K562 (cell line): ENCODE measurements around the gene MUC5B. TPM values are rescaled to one million over a fixed set of nuclear protein-coding genes. Genes with fewer than 3 reads are reported as not detected.

Experiments
- ADNP ChIP-seq: fragments of 200-800 bp; sonication (Bioruptor generic); IDR thresholded peaks from 2 replicates; pipeline ENCODE4 v1.6.1; 2016; ENCODE audit warnings: missing genetic modification characterization, missing compliant biosample characterization
- C11orf30 ChIP-seq: fragments of 450-650 bp; IDR thresholded peaks from 2 replicates; pipeline ENCODE4 v1.6.1; 2016; ENCODE audit warnings: low read depth, mild to moderate bottlenecking
- CREB1 ChIP-seq, 2 experiments: sonication (generic) in 1 of 2; formaldehyde crosslinking in 1 of 2; IDR thresholded peaks; 2 replicates each; pipeline versions ENCODE4 v1.6.1 to v1.8.0; 2012 to 2022; ENCODE audit warnings: inconsistent platforms in 1 of 2, mild to moderate bottlenecking in 1 of 2, missing genetic modification reagents in 1 of 2, moderate library complexity in 1 of 2
- E2F1 ChIP-seq: sonication (generic); formaldehyde crosslinking; IDR thresholded peaks from 2 replicates; pipeline ENCODE4 v1.8.1; 2023; ENCODE audit warnings: mild to moderate bottlenecking, missing genetic modification reagents, moderate library complexity
- FIP1L1 ChIP-seq: fragments of 200-400 bp; formaldehyde crosslinking; IDR thresholded peaks from 2 replicates; pipeline ENCODE4 v1.6.1; 2018; ENCODE audit warnings: mild to moderate bottlenecking, low read depth, low read length; ENCODE audit not compliant: poor library complexity, severe bottlenecking
- IRF9 ChIP-seq: fragments of 450-650 bp; IDR thresholded peaks from 2 replicates; pipeline ENCODE4 v1.6.1; 2016; ENCODE audit warnings: missing biosample characterization, missing genetic modification characterization
- JUN ChIP-seq, 2 experiments: sonication (generic) in 1 of 2; formaldehyde crosslinking in 1 of 2; IDR thresholded peaks; 2 replicates each; pipeline versions ENCODE4 v1.6.1 to v1.8.0; 2012 to 2022; ENCODE audit warnings: borderline replicate concordance in 2 of 2, mild to moderate bottlenecking in 2 of 2, improper control_type of control experiment in 1 of 2, low read depth in 1 of 2, low read length in 1 of 2, missing genetic modification reagents in 1 of 2
- MITF ChIP-seq: IDR thresholded peaks from 2 replicates; pipeline ENCODE4 v1.6.1; 2014; ENCODE audit warnings: antibody characterized with exemption
- MTA3 ChIP-seq: fragments of 450-650 bp; formaldehyde crosslinking; IDR thresholded peaks from 2 replicates; pipeline ENCODE4 v1.6.1; 2017; ENCODE audit warnings: mild to moderate bottlenecking, borderline replicate concordance
- NEUROD1 ChIP-seq: fragments of 150-350 bp; IDR thresholded peaks from 2 replicates; pipeline ENCODE4 v1.6.1; 2014; ENCODE audit warnings: borderline replicate concordance, low read length, low read depth; ENCODE audit not compliant: partially characterized antibody
- NR3C1 ChIP-seq: sonication (generic); formaldehyde crosslinking; IDR thresholded peaks from 2 replicates; pipeline ENCODE4 v1.8.1; 2022; ENCODE audit warnings: missing genetic modification reagents
- POLR2A ChIP-seq: fragments of 450-650 bp; conservative IDR thresholded peaks from 2 replicates; pipeline ENCODE4 v1.6.1; 2016
- SIRT6 ChIP-seq: IDR thresholded peaks from one replicate; pipeline ENCODE4 v1.6.1; 2012; ENCODE audit warnings: low read depth, mild to moderate bottlenecking, control low read depth, inconsistent platforms, low read length, moderate library complexity
- SMAD1 ChIP-seq: fragments of 150-350 bp; IDR thresholded peaks from 2 replicates; pipeline ENCODE4 v1.6.1; 2014; ENCODE audit warnings: low read length, low read depth; ENCODE audit not compliant: partially characterized antibody
- SNAPC5 ChIP-seq: fragments of 250-450 bp; sonication (Bioruptor Pico); IDR thresholded peaks from 2 replicates; pipeline ENCODE4 v1.8.0; 2021; ENCODE audit warnings: moderate library complexity, mild to moderate bottlenecking, inconsistent platforms
- SP1 ChIP-seq: sonication (generic); formaldehyde crosslinking; IDR thresholded peaks from 2 replicates; pipeline ENCODE4 v1.8.1; 2022; ENCODE audit warnings: mild to moderate bottlenecking, missing genetic modification reagents
- TFE3 ChIP-seq: fragments of 450-650 bp; formaldehyde crosslinking; IDR thresholded peaks from 2 replicates; pipeline ENCODE4 v1.4.0; 2020; ENCODE audit warnings: mild to moderate bottlenecking, mixed read lengths
- U2AF1 ChIP-seq: fragments of 200-400 bp; formaldehyde crosslinking; optimal IDR thresholded peaks from 2 replicates; pipeline ENCODE3; 2017; ENCODE audit warnings: mild to moderate bottlenecking, low read depth, low read length, moderate library complexity
- ZC3H8 ChIP-seq: fragments of 450-650 bp; IDR thresholded peaks from 2 replicates; pipeline ENCODE4 v1.6.1; 2017
- ZNF12 ChIP-seq: sonication (generic); formaldehyde crosslinking; IDR thresholded peaks from 2 replicates; pipeline ENCODE4 v1.4.0; 2020; ENCODE audit warnings: mild to moderate bottlenecking, missing genetic modification reagents
- ZNF217 ChIP-seq: sonication (generic); formaldehyde crosslinking; IDR thresholded peaks from 2 replicates; pipeline ENCODE4 v1.8.0; 2022; ENCODE audit warnings: mild to moderate bottlenecking, missing genetic modification reagents
- ZNF696 ChIP-seq: fragments of 250-450 bp; sonication (Bioruptor Pico); conservative IDR thresholded peaks from 2 replicates; pipeline ENCODE4 v1.4.0; 2020; ENCODE audit warnings: mild to moderate bottlenecking, moderate library complexity
- polyA plus RNA-seq, 8 experiments: library from polyadenylated mRNA; depleted of rRNA in 4 of 8; stranded (reverse) in 5 of 8; unstranded in 3 of 8; fragments of >200 nt; fragmentation: Nextera tagmentation in 2 of 8; fragmentation: Illumina TruSeq in 1 of 8; extraction: Ambion mirVana in 2 of 8; extraction: Trizol in 1 of 8; gene quantifications; 2 replicates each; pipeline versions ENCODE4 v1.2.1 to v1.2.3, GENCODE V29; 2011 to 2014; ENCODE audit warnings: inconsistent platforms in 1 of 8, missing spikeins in 1 of 8
- total RNA-seq, 7 experiments: library from RNA; depleted of rRNA in 6 of 7; stranded (reverse); fragments of >200 nt in 6 of 7; fragmentation: Illumina TruSeq in 2 of 7; extraction: Trizol in 2 of 7; gene quantifications; 2 replicates each; pipeline versions ENCODE4 v1.2.1 to v1.2.3, GENCODE V29; 2011 to 2021; ENCODE audit warnings: low replicate concordance in 1 of 7

The MUC5B gene
- total and polyA plus RNA-seq, 9 of the 15 experiments (the other 6 are each of a cell fraction or from before 2014, with no cell fraction given): 0.04 to 0.95 TPM; not detected in 7

GRCh38 chr11:1309498-1310317 lies 86.8 kb downstream of the MUC5B start, which contains the start of gene TOLLIP (continued):
- TF ChIP-seq E2F1 (CRISPR knock-in tag) (0 out of 2 replicates have a peak, but pooled peaks have one; percentile 37), ZNF12 (no peak), SNAPC5 (no peak), SMAD1 (no peak), CREB1 (IDR thresholded peaks at IDR 0.05) (no peak; the same call in 1 of the 2 replicates), CREB1 (CRISPR knock-in tag; IDR thresholded peaks at IDR 0.05) (peak; percentile 72), ZC3H8 (no peak), SP1 (CRISPR knock-in tag) (no peak; the same call in 1 of the 2 replicates), FIP1L1 (no peak), POLR2A (peak; percentile 77), ZNF217 (no peak), MTA3 (no peak), SIRT6 (no peak), C11orf30 (no peak), NR3C1 (CRISPR knock-in tag) (no peak), ADNP (tag) (no peak), NEUROD1 (no peak), IRF9 (tag) (no peak), JUN (IDR thresholded peaks at IDR 0.05; ENCODE audit: borderline replicate concordance, low read depth, low read length) (no peak; the same call in 1 of the 2 replicates), JUN (CRISPR knock-in tag; IDR thresholded peaks at IDR 0.05; ENCODE audit: borderline replicate concordance) (peak; percentile 5; the same call in 1 of the 2 replicates), TFE3 (CRISPR knock-in tag) (no peak; the same call in 1 of the 2 replicates), U2AF1 (no peak), ZNF696 (CRISPR knock-in tag) (no peak), MITF (peak; percentile 85)
